Endothelial cell of umbilical vein (primary cell): ENCODE data around the gene HHATL. TPM values are rescaled to one million over a fixed set of nuclear protein-coding genes. Genes with fewer than 3 reads are reported as not detected.

Source experiments
- BruUV-seq: library from RNA; stranded (reverse); fragments of 400-500 nt; replicated peaks from 2 replicates; lab custom pipeline; 2021; lab: Mats Ljungman, UMichigan
- CTCF ChIA-PET: fragments of 300-600, 350-600 bp; sonication (Branson Sonifier 250); formaldehyde crosslinking; loops from one replicate; lab custom pipeline; 2021; ENCODE audit warnings: antibody characterized with exemption, inconsistent platforms; lab: Charles Lee
- POLR2A ChIA-PET: fragments of 300-600, 350-600 bp; sonication (Branson Sonifier 250); formaldehyde crosslinking; loops from one replicate; lab custom pipeline; 2021; ENCODE audit warnings: antibody characterized with exemption, inconsistent platforms; lab: Charles Lee
- DNase-seq: peaks from one replicate; pipeline ENCODE4 v3.0.0-alpha.2; 2011; ENCODE audit warnings: low read depth, low spot score
- FAIRE-seq: peaks from 2 replicates; lab custom pipeline; 2011; peaks lifted over from hg19 to GRCh38; lab: Jason Lieb, UNC
- H2AFZ ChIP-seq: 2 replicates; pipeline ENCODE4 v1.6.0; 2012; ENCODE audit warnings: low read depth, low read length, control low read depth, inconsistent platforms
- H3K27ac ChIP-seq: 2 replicates; pipeline ENCODE4 v1.5.1; 2011; ENCODE audit warnings: low read depth, mild to moderate bottlenecking, control low read depth, low read length, moderate library complexity; ENCODE audit not compliant: insufficient read depth
- H3K27me3 ChIP-seq, 2 experiments: 2 replicates each; pipeline versions ENCODE4 v1.6.0 to v1.6.1; 2011; ENCODE audit warnings: low read length in 2 of 2, mixed read lengths in 1 of 2; ENCODE audit not compliant: control insufficient read depth in 2 of 2, insufficient read depth in 2 of 2
- H3K36me3 ChIP-seq, 2 experiments: 2 replicates in 1 of 2; 3 replicates in 1 of 2; pipeline ENCODE4 v1.5.1; 2011; ENCODE audit warnings: low read length in 2 of 2, mild to moderate bottlenecking in 1 of 2, moderate library complexity in 1 of 2; ENCODE audit not compliant: control insufficient read depth in 2 of 2, insufficient read depth in 2 of 2; ENCODE audit errors: extremely low read depth in 1 of 2
- H3K4me1 ChIP-seq: 3 replicates; pipeline ENCODE4 v1.5.1; 2011; ENCODE audit warnings: mild to moderate bottlenecking, low read length; ENCODE audit not compliant: control insufficient read depth, insufficient read depth; ENCODE audit errors: extremely low read depth
- H3K4me2 ChIP-seq: 2 replicates; pipeline ENCODE4 v1.6.1; 2011; ENCODE audit warnings: low read length, control low read depth, mixed read lengths; ENCODE audit not compliant: insufficient read depth
- H3K4me3 ChIP-seq, 3 experiments: fragments of 200-600 bp in 1 of 3; sonication (generic), shearing (Covaris generic) in 1 of 3; replicated peaks in 1 of 3; 2 replicates each; pipeline ENCODE4 v1.5.1; 2011 to 2016; ENCODE audit warnings: control low read depth in 3 of 3, low read length in 3 of 3, mild to moderate bottlenecking in 2 of 3, inconsistent platforms in 1 of 3, low read depth in 1 of 3, moderate library complexity in 1 of 3; ENCODE audit not compliant: insufficient read depth in 1 of 3
- H3K79me2 ChIP-seq: 2 replicates; pipeline ENCODE4 v1.6.0; 2012; ENCODE audit warnings: low read length, inconsistent platforms; ENCODE audit not compliant: control insufficient read depth, insufficient read depth
- H3K9ac ChIP-seq: replicated peaks from 2 replicates; pipeline ENCODE3; 2011; ENCODE audit warnings: low read length, control low read depth; ENCODE audit not compliant: insufficient read depth; ENCODE audit errors: extremely low read depth
- H3K9me1 ChIP-seq: replicated peaks from 3 replicates; pipeline ENCODE4 v1.6.0; 2011; ENCODE audit warnings: mild to moderate bottlenecking, low read length; ENCODE audit not compliant: control insufficient read depth, insufficient read depth; ENCODE audit errors: extremely low read depth
- H3K9me3 ChIP-seq: replicated peaks from 2 replicates; pipeline ENCODE4 v1.5.1; 2012; ENCODE audit warnings: low read length, inconsistent platforms; ENCODE audit not compliant: control insufficient read depth, insufficient read depth
- H4K20me1 ChIP-seq: replicated peaks from 2 replicates; pipeline ENCODE3; 2011; ENCODE audit warnings: mild to moderate bottlenecking, low read length; ENCODE audit not compliant: control insufficient read depth, insufficient read depth; ENCODE audit errors: extremely low read depth
- EZH2 ChIP-seq: IDR thresholded peaks from 2 replicates; pipeline ENCODE4 v1.6.1; 2012; ENCODE audit warnings: borderline replicate concordance, low read depth, mild to moderate bottlenecking, moderate library complexity, low read length, inconsistent platforms; ENCODE audit not compliant: severe bottlenecking
- FOS ChIP-seq: IDR thresholded peaks from 2 replicates; pipeline ENCODE4 v1.6.1; 2011; ENCODE audit warnings: mild to moderate bottlenecking, low read length, moderate library complexity, borderline replicate concordance; ENCODE audit not compliant: insufficient read depth
- GATA2 ChIP-seq: IDR thresholded peaks from 2 replicates; pipeline ENCODE4 v1.7.0; 2011; ENCODE audit warnings: low read depth, mild to moderate bottlenecking, moderate library complexity, mixed read lengths, low read length; ENCODE audit not compliant: insufficient read length, insufficient read depth
- JUN ChIP-seq: IDR thresholded peaks from 2 replicates; pipeline ENCODE4 v1.6.1; 2011; ENCODE audit warnings: borderline replicate concordance, low read depth; ENCODE audit not compliant: insufficient read length, insufficient read depth
- MAX ChIP-seq: IDR thresholded peaks from 2 replicates; pipeline ENCODE4 v1.6.1; 2011; ENCODE audit not compliant: insufficient read depth, insufficient read length
- MYC ChIP-seq: IDR thresholded peaks from one replicate; pipeline ENCODE4 v1.6.1; 2011; ENCODE audit warnings: mild to moderate bottlenecking, low read depth, low read length
- POLR2A ChIP-seq: IDR thresholded peaks from 2 replicates; pipeline ENCODE4 v1.6.1; 2012; ENCODE audit warnings: low read depth, mild to moderate bottlenecking, control low read depth, low read length
- POLR2AphosphoS5 ChIP-seq: IDR thresholded peaks from 2 replicates; pipeline ENCODE4 v1.6.1; 2012; ENCODE audit warnings: low read depth, mild to moderate bottlenecking, control low read depth, low read length, moderate library complexity; ENCODE audit not compliant: insufficient read depth
- dilution Hi-C: fragments of 300-500 bp; cut with MboI; formaldehyde crosslinking; loops from one replicate; pipeline ENCODE4 v1.15.0; 2019; ENCODE audit warnings: low sequenced_read_pairs; ENCODE audit not compliant: extremely low pct_ligation_motif_present
- intact Hi-C: fragments of 100-400 bp; cut with micrococcal nuclease; formaldehyde crosslinking; loops from one replicate; pipeline ENCODE4 v1.10.0; 2022
- polyA plus RNA-seq, 4 experiments: library from polyadenylated mRNA; depleted of rRNA in 3 of 4; stranded (reverse) in 3 of 4; unstranded in 1 of 4; fragments of >200 nt; gene quantifications; 2 replicates each; pipeline versions ENCODE4 v1.2.1 to v1.2.3, GENCODE V29; 2011 to 2012; ENCODE audit warnings: missing spikeins in 1 of 4
- total RNA-seq: library from RNA; stranded (reverse); gene quantifications from 2 replicates; pipeline ENCODE4 v1.2.3, GENCODE V29; 2021

Gene HHATL
- total and polyA plus RNA-seq, 2 donors (not counting 3 experiments of a cell fraction or from before 2014, with no cell fraction given) = not detected

- ChIA-PET CTCF (no interaction called here), POLR2A (no interaction called here)
- TF ChIP-seq MYC (no peak), EZH2 (no peak), MAX (no peak), POLR2AphosphoS5 (no peak), POLR2A (no peak), GATA2 (no peak), JUN (no peak)
- H3K4me2 ChIP-seq = no peak overlapping the region
- no peaks in the 10 kb centered on the region for H3K9me3 ChIP-seq
- H3K36me3 ChIP-seq = no peaks in the 10 kb centered on the region
- no TSS peak for BruUV-seq
- no peaks in the 10 kb centered on the region for H3K4me1 ChIP-seq
- no peak overlapping the region for H3K27ac ChIP-seq
- FAIRE-seq = no peak
- H3K79me2 ChIP-seq = no peaks in the 10 kb centered on the region
- dilution Hi-C loops (no loop called here), intact Hi-C loops (no loop called here)
- H3K4me3 ChIP-seq = no peak overlapping the region
- H2AFZ ChIP-seq = no peak overlapping the region
- no peaks in the 10 kb centered on the region for H4K20me1 ChIP-seq
- no peaks in the 10 kb centered on the region for H3K27me3 ChIP-seq
- no peaks in the 10 kb centered on the region for H3K9me1 ChIP-seq
- DNase-seq = no peak
- no peak overlapping the region for H3K9ac ChIP-seq
Observed at GRCh38 chr3:42698911-42699230, 3.7 kb downstream of the HHATL start.

DNA sequence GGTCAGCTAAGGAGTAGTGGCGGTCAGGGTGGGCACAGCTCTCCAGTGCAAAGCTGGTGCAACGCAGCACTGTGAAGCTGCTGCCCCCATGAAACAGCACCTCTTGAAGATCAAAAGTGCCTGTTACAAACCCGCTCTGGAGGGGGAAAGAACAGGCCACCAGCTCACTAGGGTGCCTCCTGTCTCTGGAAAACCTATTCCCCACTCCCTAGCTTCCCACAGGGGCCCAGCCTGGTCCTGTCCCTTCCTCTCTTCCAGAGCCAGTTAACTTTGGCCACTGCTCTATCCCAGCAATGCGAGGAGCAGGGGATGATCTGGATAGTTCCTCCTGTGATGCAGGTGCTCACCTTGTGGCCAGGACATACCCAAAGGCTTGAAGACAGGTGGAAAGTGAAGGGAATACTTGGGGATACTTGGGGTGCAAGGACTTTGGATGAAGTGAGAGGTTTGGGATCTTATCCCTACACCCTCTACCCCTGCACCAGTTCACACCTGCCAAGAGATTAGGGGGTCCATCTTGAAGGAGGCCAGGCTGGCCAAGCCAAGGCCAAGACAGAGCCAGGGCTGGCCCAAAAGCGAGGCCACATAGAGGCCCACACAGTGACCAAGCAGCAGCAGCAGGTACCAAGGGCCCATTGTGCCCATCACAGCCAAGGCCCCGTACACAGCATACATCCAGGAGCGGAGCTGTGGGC, 4.2 kb downstream of the HHATL start:
- H3K4me1 ChIP-seq = no peaks in the 10 kb centered on the region
- H3K9me1 ChIP-seq = no peaks in the 10 kb centered on the region
- H3K27me3 ChIP-seq = no peaks in the 10 kb centered on the region
- H3K9me3 ChIP-seq = no peaks in the 10 kb centered on the region
- no peaks in the 10 kb centered on the region for H3K79me2 ChIP-seq
- dilution Hi-C loops = no loop called here
- intact Hi-C loops = no loop called here
- BruUV-seq = no TSS peak
- H4K20me1 ChIP-seq = no peaks in the 10 kb centered on the region
- H3K4me2 ChIP-seq = no peak overlapping the region
- H3K27ac ChIP-seq = no peak overlapping the region
- H3K9ac ChIP-seq = no peak overlapping the region
- CTCF ChIA-PET = no interaction called here
- no peak for TF ChIP-seq FOS
- no peak for TF ChIP-seq MYC
- TF ChIP-seq EZH2 = no peak
- no peak for TF ChIP-seq POLR2A
- no peak for TF ChIP-seq POLR2AphosphoS5
- no peak overlapping the region for H3K4me3 ChIP-seq
- FAIRE-seq (no peak), DNase-seq (no peak)
- H3K36me3 ChIP-seq = no peaks in the 10 kb centered on the region
- no peak overlapping the region for H2AFZ ChIP-seq
- POLR2A ChIA-PET = no interaction called here
